AG09309 (cell line): ENCODE data around the gene PRR15.

Source experiments
- DNase-seq: peaks from one replicate; pipeline ENCODE4 v3.0.0-alpha.2; 2010; ENCODE audit warnings: low read depth
- H3K4me3 ChIP-seq: 2 replicates; pipeline ENCODE4 v1.5.1; 2011; ENCODE audit warnings: mild to moderate bottlenecking, low read depth, low read length, moderate library complexity; ENCODE audit not compliant: control insufficient read depth
- TF ChIP-seq, protein P1 (sequence below): IDR thresholded peaks from 2 replicates; pipeline ENCODE4 v1.5.1; 2011; ENCODE audit warnings: mild to moderate bottlenecking, low read depth, low read length, inconsistent platforms; ENCODE audit not compliant: insufficient read depth, control insufficient read depth; ENCODE audit errors: missing control alignments

The PRR15 gene

DNA sequence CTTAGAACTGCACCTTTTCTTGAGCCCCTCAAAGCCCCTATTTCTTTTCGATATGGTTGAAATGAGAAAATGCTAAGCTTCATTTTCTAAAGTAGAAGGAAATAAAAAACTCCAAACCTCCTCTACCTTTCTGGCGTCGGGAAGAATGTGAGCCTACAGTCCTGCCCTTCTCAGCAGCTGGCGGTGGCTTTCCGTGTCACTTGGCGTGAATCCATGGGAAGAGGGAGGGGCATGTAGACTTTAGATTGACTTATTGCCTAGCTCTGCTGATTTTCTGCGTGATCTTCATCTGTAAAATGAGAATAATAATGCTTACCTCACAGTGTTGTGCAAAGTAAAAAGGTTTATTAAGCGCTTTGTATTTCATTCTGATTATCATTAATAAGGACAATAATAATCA is 35.0 kb downstream of the PRR15 start:
- H3K4me3 ChIP-seq = no peak overlapping the region
- DNase-seq = no peak
- TF ChIP-seq, protein P1, sequence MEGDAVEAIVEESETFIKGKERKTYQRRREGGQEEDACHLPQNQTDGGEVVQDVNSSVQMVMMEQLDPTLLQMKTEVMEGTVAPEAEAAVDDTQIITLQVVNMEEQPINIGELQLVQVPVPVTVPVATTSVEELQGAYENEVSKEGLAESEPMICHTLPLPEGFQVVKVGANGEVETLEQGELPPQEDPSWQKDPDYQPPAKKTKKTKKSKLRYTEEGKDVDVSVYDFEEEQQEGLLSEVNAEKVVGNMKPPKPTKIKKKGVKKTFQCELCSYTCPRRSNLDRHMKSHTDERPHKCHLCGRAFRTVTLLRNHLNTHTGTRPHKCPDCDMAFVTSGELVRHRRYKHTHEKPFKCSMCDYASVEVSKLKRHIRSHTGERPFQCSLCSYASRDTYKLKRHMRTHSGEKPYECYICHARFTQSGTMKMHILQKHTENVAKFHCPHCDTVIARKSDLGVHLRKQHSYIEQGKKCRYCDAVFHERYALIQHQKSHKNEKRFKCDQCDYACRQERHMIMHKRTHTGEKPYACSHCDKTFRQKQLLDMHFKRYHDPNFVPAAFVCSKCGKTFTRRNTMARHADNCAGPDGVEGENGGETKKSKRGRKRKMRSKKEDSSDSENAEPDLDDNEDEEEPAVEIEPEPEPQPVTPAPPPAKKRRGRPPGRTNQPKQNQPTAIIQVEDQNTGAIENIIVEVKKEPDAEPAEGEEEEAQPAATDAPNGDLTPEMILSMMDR = no peak

DNA sequence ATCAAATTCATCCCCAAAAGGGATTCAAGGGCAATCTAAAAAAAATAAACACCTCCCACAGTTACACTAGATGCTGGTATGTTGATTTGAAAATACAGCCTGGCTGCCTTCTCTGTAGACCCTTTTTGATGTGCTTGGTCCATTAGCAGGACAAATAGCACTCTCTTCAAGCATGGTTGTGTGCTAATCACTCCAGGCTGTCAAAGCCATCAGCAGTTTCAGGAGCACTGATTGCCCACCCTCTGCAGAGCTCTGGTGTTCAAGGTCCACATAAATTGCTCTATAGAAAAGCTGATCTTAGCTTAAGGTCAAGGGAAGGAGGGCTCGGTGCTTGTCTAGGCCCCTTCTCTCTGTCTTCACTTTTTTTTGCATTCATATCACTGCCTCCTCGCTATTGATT is 35.4 kb downstream of the PRR15 start:
- TF ChIP-seq, protein P1 = no peak
- no peak for DNase-seq
- H3K4me3 ChIP-seq = no peak overlapping the region

DNA sequence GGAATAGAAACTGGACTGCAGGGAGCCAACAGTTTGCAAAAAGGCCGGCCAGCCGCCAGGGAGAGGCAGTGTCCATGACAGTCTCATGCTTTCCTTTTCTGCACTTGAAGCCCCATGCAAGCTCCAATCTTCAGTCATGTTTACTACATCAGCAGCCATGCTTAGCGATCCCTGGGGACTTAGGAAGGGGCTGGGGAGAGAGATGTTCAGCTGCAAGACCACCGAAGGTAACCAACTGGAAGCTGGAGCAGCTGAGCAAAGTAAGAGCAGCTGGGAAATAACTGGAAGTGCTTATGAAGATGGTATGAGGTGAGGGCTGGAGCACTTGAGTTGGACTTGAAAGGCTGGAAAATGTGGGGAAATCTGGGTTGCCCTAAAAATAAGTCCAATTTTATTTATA is 37.0 kb downstream of the PRR15 start:
- H3K4me3 ChIP-seq = no peak overlapping the region
- no peak for DNase-seq
- TF ChIP-seq, protein P1 = no peak

DNA sequence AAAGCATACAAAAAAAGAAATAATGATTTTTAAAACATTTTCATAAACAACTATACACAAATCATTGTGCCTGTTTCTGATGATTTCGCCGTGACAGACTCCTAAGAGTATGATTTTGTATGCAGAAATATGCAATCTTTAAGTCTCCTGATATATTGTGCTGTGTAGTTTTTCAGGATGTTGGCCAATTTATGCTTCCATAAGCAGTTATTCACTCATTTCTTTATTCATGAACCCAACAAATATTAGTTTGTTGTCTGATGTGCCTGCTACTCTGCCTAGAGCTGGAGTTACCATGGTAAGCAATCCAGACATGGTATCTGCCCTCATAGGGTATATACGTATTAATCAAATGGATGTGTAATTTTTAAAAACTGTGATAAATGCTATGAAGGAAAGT is 40.4 kb downstream of the PRR15 start:
- TF ChIP-seq, protein P1 = no peak
- no peak overlapping the region for H3K4me3 ChIP-seq
- no peak for DNase-seq

DNA sequence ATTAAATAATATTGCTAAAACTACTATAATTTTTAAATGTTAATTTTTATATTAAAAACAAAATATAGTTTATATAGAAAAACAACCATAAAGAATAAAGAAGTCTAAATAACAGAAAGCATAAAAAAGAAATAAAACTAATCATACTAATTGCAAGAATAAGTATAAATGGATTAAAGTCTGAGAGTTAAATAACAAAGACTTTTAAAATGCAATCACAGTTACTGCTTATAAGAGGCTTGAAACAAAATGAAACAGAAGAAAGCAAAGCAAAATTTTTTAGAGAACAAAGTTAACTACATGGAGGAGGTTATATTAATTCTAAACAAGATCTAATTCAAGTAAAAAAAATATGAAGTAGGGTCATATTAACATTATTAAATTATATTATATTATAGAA is 41.1 kb downstream of the PRR15 start:
- DNase-seq = no peak
- no peak overlapping the region for H3K4me3 ChIP-seq
- TF ChIP-seq, protein P1 = no peak

DNA sequence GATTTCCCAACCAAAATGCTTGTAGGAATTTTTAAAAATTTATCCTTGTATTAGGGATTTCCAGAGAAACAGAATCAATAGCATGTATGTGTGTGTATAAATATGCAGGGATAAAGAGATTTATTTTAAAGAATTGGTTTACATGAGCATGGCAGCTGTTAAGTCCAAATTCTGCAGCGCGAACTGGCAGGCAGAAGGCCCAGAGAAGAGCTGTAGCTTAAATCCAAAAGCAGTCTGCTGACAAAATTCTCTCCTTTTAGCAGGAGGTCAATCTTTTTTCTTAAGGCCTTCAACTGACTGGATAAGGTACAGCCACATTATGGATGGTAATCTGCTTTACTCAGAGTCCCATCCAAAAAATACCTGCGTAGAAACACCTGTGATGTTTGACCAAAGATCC is 42.0 kb downstream of the PRR15 start:
- TF ChIP-seq, protein P1 = no peak
- no peak overlapping the region for H3K4me3 ChIP-seq
- no peak for DNase-seq

DNA sequence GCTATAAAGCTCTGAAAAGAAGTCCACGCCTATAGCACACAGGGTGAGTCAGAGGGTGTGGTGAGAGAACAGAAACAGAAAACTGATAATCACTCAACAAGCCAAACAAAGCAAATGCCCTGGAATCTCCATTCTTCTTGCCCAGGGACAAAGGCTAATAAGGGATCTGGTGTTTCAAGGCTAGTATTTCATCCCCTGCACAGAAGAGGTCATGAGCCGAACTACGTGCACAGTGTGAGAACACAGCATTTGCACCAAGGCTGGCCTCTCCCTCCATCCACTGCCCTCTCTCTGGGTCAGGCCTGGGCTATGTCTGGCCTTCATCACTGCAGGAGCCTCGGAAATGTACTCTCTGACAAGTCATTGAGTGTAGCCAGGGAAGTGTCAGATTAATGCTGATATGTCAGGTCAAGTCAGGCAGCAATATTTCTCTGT is 42.7 kb downstream of the PRR15 start:
- H3K4me3 ChIP-seq = no peak overlapping the region
- DNase-seq = no peak
- TF ChIP-seq, protein P1 = no peak
